Ascending aorta (tissue), 2 donors: ENCODE data around the gene ATP23. TPM values are rescaled to one million over a fixed set of nuclear protein-coding genes. Genes with fewer than 3 reads are reported as not detected.

Source experiments
- DNase-seq, 2 donors: peaks; one replicate each; pipeline ENCODE4 v3.0.0-alpha.2; 2019; ENCODE audit warnings: low spot score in 2 of 2
- H3K27ac ChIP-seq, 2 donors: fragments of 200-600 bp; sonication (generic); one replicate each; pipeline ENCODE4 v1.5.1; 2016 to 2017; ENCODE audit warnings: mild to moderate bottlenecking in 1 of 2
- H3K27me3 ChIP-seq: fragments of 200-600 bp; sonication (generic); one replicate; pipeline ENCODE4 v1.5.1; 2017
- H3K36me3 ChIP-seq, 2 donors: fragments of 200-600 bp; sonication (generic); one replicate each; pipeline ENCODE4 v1.5.1; 2016
- H3K4me1 ChIP-seq, 2 donors: fragments of 200-600 bp; sonication (generic); one replicate each; pipeline ENCODE4 v1.5.1; 2016 to 2017; ENCODE audit warnings: mild to moderate bottlenecking in 1 of 2
- H3K4me3 ChIP-seq, 2 donors: fragments of 200-600 bp; sonication (generic); one replicate each; pipeline ENCODE4 v1.5.1; 2016 to 2017; ENCODE audit warnings: mild to moderate bottlenecking in 1 of 2
- H3K9me3 ChIP-seq, 2 donors: fragments of 200-600 bp; sonication (generic); one replicate each; pipeline ENCODE4 v1.5.1; 2016
- intact Hi-C: fragments of 100-400 bp; cut with DNase I; formaldehyde crosslinking; loops from one replicate; pipeline ENCODE4 v1.15.1; 2023
- total RNA-seq: library from RNA; depleted of rRNA; stranded (reverse); fragments of >200 nt; gene quantifications from one replicate; pipeline ENCODE4 v1.1.0, GENCODE V29; 2016
- TF ChIP-seq, protein P1 (sequence below), 3 experiments: fragments of 200-600 bp in 2 of 3; fragments of 450-650 bp in 1 of 3; sonication (generic) in 2 of 3; IDR thresholded peaks; one replicate each; pipeline ENCODE4 v1.5.1; 2016 to 2019; ENCODE audit warnings: antibody characterized with exemption in 3 of 3, mild to moderate bottlenecking in 1 of 3, moderate library complexity in 1 of 3

The ATP23 gene
- total RNA-seq, 1 donor from 2014 or later: not detected

DNA sequence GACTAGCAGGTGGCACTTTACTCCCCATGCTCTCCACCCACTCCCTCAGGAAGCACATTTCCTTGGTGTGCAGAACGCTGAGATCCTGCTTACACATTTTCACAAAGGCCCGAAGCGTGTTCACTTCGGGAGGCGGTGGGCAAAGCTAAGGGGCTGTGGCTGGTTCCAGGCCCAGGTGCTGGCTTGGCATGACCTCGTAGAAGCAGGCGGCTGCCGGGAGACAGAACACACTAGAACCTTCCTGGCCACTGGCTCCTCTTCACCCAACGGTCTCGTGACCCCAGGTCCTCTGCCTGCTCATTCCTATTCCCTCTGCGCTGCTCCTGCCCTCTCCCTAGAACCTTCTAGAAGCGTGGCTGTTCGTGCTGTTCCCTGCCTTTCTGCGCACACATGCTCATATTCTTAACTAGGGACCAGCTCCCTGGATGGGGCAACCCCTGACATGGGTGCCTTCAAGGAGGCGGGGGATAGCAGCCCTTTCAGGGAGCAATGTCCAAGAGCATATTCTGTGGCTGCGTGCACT lies 43.3 kb downstream of the ATP23 start:
- H3K4me3 ChIP-seq: no peak overlapping the region
- H3K27ac ChIP-seq: no peak overlapping the region
- H3K4me1 ChIP-seq: no peaks in the 10 kb centered on the region
- TF ChIP-seq, protein P1, sequence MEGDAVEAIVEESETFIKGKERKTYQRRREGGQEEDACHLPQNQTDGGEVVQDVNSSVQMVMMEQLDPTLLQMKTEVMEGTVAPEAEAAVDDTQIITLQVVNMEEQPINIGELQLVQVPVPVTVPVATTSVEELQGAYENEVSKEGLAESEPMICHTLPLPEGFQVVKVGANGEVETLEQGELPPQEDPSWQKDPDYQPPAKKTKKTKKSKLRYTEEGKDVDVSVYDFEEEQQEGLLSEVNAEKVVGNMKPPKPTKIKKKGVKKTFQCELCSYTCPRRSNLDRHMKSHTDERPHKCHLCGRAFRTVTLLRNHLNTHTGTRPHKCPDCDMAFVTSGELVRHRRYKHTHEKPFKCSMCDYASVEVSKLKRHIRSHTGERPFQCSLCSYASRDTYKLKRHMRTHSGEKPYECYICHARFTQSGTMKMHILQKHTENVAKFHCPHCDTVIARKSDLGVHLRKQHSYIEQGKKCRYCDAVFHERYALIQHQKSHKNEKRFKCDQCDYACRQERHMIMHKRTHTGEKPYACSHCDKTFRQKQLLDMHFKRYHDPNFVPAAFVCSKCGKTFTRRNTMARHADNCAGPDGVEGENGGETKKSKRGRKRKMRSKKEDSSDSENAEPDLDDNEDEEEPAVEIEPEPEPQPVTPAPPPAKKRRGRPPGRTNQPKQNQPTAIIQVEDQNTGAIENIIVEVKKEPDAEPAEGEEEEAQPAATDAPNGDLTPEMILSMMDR (IDR thresholded peaks at IDR 0.05): no peak
- H3K27me3 ChIP-seq: no peaks in the 10 kb centered on the region
- DNase-seq: no peak
- no peaks in the 10 kb centered on the region for H3K36me3 ChIP-seq
- intact Hi-C loops: no loop called here
- no peaks in the 10 kb centered on the region for H3K9me3 ChIP-seq

DNA sequence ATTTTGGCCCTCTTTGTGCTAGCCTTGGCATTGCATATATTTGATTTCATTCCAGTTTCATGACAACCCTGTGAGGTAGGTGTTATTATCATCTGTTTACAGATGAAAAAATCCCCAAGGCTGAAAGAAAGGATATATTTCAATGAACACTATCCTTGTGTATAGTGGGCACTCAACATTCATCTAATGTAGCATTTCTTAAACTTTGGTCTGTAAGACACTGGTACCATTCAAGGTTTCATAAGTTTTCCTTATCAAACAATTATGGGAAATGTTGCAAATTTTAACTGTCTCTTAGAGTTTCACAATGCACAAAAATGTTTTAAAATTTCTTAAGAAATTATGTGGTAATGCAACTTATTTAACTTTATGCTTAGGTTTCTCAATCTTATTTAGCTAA lies 44.3 kb downstream of the ATP23 start:
- no peaks in the 10 kb centered on the region for H3K9me3 ChIP-seq
- H3K27ac ChIP-seq: no peak overlapping the region
- intact Hi-C loops: no loop called here
- TF ChIP-seq, protein P1 (IDR thresholded peaks at IDR 0.05): no peak
- H3K4me3 ChIP-seq: no peak overlapping the region
- no peaks in the 10 kb centered on the region for H3K36me3 ChIP-seq
- H3K4me1 ChIP-seq: no peaks in the 10 kb centered on the region
- H3K27me3 ChIP-seq: no peaks in the 10 kb centered on the region
- DNase-seq: no peak

DNA sequence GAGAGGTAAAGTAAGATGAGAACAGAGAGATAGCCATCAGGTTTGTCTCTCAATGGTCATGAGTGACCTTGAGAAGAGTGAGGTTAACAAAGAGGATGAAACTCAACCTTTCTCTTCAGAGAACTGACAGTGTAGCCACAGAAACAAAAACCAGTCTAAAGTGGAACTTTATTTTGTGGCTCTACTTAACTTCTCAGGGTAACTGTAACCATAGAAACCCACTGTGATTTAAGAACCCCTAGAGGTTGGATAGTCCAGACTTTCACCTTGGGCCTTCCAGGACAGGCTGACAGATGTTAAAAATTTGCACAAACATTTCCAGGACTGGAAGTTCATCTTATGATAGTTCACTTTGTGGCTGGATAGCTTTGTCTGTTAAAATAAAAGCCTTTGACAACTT lies 48.5 kb downstream of the ATP23 start:
- Histone ChIP-seq H3K9me3 (no peaks in the 10 kb centered on the region), H3K27me3 (no peaks in the 10 kb centered on the region), H3K4me1 (no peaks in the 10 kb centered on the region), H3K36me3 (no peaks in the 10 kb centered on the region), H3K4me3 (no peak overlapping the region), H3K27ac (no peak overlapping the region)
- no peak for DNase-seq
- TF ChIP-seq, protein P1 (IDR thresholded peaks at IDR 0.05): no peak
- intact Hi-C loops: no loop called here

DNA sequence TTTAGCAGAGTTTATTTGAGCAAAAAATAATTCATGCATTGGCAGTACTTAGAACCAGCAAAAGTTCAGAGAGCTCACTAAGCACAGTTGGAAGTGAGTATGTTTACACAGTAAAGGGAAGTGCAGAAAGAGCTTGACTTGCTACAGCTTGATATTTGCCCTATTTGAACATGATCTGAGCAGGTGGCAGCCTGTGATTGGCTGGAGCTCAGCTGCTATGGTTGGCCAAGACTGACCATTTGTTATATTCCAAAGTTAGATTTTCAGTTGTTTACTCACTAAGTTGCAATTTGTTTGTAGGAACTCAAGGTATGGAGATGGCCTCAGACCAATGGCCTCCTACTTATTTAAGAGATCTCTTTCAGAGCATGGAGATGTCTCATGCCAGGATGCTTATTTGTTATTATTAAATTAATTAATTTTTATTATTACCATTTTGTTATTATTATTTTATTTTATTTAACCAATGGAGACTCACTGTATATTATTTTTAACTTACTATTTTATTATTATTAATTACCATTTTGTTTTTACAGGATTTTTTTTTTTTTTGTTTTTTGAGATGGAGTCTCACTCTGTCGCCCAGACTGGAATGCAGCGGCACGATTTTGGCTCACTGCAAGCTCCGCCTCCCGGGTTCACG lies 49.0 kb downstream of the ATP23 start:
- intact Hi-C loops: no loop called here
- TF ChIP-seq, protein P1 (IDR thresholded peaks at IDR 0.05): no peak
- no peaks in the 10 kb centered on the region for H3K27me3 ChIP-seq
- no peak overlapping the region for H3K4me3 ChIP-seq
- H3K36me3 ChIP-seq: no peaks in the 10 kb centered on the region
- no peak overlapping the region for H3K27ac ChIP-seq
- no peaks in the 10 kb centered on the region for H3K4me1 ChIP-seq
- H3K9me3 ChIP-seq: no peaks in the 10 kb centered on the region
- no peak for DNase-seq

DNA sequence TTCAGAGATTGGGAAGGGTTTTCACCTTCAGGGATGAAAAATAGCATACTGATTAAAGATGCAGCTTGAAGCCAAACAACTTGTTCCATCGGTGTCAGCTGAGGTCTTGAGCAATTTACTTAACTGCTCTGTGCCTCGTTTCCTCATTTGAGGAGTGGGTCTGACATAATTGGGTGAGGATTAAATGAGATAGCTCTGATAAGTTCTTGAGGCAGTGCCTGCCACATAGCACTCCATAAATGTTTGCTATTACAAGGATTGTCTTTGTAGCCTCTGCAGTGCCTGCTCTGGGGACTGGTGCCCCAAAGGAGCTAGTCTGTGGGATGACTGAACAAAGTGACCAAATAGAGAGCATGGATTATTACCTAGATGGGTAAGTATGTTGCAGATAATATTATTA lies 50.6 kb downstream of the ATP23 start:
- no peaks in the 10 kb centered on the region for H3K27me3 ChIP-seq
- intact Hi-C loops: no loop called here
- no peak overlapping the region for H3K27ac ChIP-seq
- H3K9me3 ChIP-seq: peaks cover 4 to 12% of the 10 kb centered on the region in 2 donors
- H3K36me3 ChIP-seq: no peaks in the 10 kb centered on the region
- H3K4me3 ChIP-seq: no peak overlapping the region
- no peaks in the 10 kb centered on the region for H3K4me1 ChIP-seq
- DNase-seq: no peak
- TF ChIP-seq, protein P1 (IDR thresholded peaks at IDR 0.05): no peak
